Measurements from ENCODE around the gene EGFR. TPM values are rescaled to one million over a fixed set of nuclear protein-coding genes. Genes with fewer than 3 reads are reported as not detected.

Gene EGFR
- total and polyA plus RNA-seq, 12 donors, result 7.0 to 111 (median 71.6) TPM

- Histone ChIP-seq H3K9me3 (replicated peaks in 1 of 3) (no peaks in the 10 kb centered on the region), H3K27ac (no peak overlapping the region), H3K4me1 (replicated peaks in 1 of 2) (peaks cover 0 to 10% of the 10 kb centered on the region in 2 donors), H3K27me3 (no peaks in the 10 kb centered on the region), H3K4me3 (no peak overlapping the region), H3K36me3 (replicated peaks in 1 of 2) (no peaks in the 10 kb centered on the region)
- TF ChIP-seq CTCF (IDR thresholded peaks at IDR 0.05) (no peak), POLR2A (IDR thresholded peaks at IDR 0.05) (no peak)
- 73 to 81% (median 75%) methylated on average over 9 of the region's 9 CpGs for WGBS, 4 donors
- DNase-seq, result peak in 1 of 7 donors; percentile 0
- intact Hi-C loops (cut with DNase I), result loop anchor here in 1 of 2 donors (5.0 kb wide), 1 partner anchor 466 kb away; no protein-coding TSS in a partner anchor
Measured at GRCh38 chr7:55258631-55259030, 239.8 kb downstream of the EGFR start.

GRCh38 chr7:55260171-55260570 lies 241.4 kb downstream of the EGFR start:
- Histone ChIP-seq H3K4me3 (no peak overlapping the region), H3K36me3 (replicated peaks in 1 of 2) (no peaks in the 10 kb centered on the region), H3K27me3 (no peaks in the 10 kb centered on the region), H3K27ac (no peak overlapping the region), H3K4me1 (replicated peaks in 1 of 2) (peaks cover 0 to 3% of the 10 kb centered on the region in 2 donors), H3K9me3 (replicated peaks in 1 of 3) (no peaks in the 10 kb centered on the region)
- 65 to 82% (median 77%) methylated on average over 8 to 9 of the region's 9 CpGs for WGBS, 4 donors
- TF ChIP-seq CTCF (IDR thresholded peaks at IDR 0.05), result no peak
- no peak for TF ChIP-seq POLR2A (IDR thresholded peaks at IDR 0.05)
- intact Hi-C loops (cut with DNase I), result no loop called here
- DNase-seq, result no peak

GRCh38 chr7:55260676-55261385 lies 242.0 kb downstream of the EGFR start:
- H3K27ac ChIP-seq, result no peak overlapping the region
- DNase-seq, result no peak
- H3K27me3 ChIP-seq, result no peaks in the 10 kb centered on the region
- peaks cover 0 to under 1% of the 10 kb centered on the region in 2 donors for H3K4me1 ChIP-seq (replicated peaks in 1 of 2)
- intact Hi-C loops (cut with DNase I), result no loop called here
- no peaks in the 10 kb centered on the region for H3K36me3 ChIP-seq (replicated peaks in 1 of 2)
- WGBS, 4 donors, result 58 to 93% (median 73%) methylated on average over 3 of the region's 3 CpGs
- TF ChIP-seq POLR2A (IDR thresholded peaks at IDR 0.05) (no peak), CTCF (IDR thresholded peaks at IDR 0.05) (no peak)
- H3K9me3 ChIP-seq (replicated peaks in 1 of 3), result no peaks in the 10 kb centered on the region
- H3K4me3 ChIP-seq, result no peak overlapping the region

All from adrenal gland (tissue), 12 donors.